ENCODE results near the gene MYLK3.

DNA sequence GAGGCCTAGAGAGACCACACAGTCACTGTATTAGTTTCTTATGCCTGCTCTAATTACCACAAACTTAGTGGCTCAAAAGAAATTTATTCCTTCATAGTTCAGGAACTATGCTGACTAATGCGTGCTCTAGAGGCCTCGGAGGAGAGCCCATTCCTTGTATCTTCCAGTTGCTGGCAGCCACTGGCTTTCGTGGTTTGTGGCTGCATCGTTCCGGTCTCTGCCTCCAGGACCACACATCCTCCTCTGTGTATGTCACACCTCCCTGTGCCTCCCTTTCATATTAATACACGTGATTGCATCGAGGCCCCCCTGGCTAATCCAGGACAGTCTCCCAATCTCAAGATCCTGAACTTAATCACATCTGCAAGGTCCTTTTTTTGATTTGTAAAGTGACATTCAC is 16.9 kb upstream of the MYLK3 start:
- no peak for TF ChIP-seq GATA3 (IDR thresholded peaks at IDR 0.05; ENCODE audit: low read depth, low read length)
- no peak for TF ChIP-seq GATA2 (IDR thresholded peaks at IDR 0.05; ENCODE audit: low read depth, low read length)
